H4 (cell line): Measurements from ENCODE around the gene PLCB4. TPM values are rescaled to one million over a fixed set of nuclear protein-coding genes. Genes with fewer than 3 reads are reported as not detected.
A peak's percentile ranks its signal among the peaks of the same experiment; 100 is the strongest.
"Not testable (repeated sequence)": the region's sequence is repeated elsewhere in the genome, so short reads cannot be mapped to it uniquely, and the experiment has no call there.

Experiments used
- DNase-seq: peaks from one replicate; pipeline ENCODE4 v3.0.0-alpha.2; 2015; ENCODE audit warnings: low spot score
- total RNA-seq: library from RNA; depleted of rRNA; stranded (reverse); fragments of >200 nt; shearing (Covaris generic); gene quantifications from 2 replicates; pipeline ENCODE4 v1.2.3, GENCODE V29; 2014; rRNA removed

PLCB4 gene
- 5.7 and 5.9 TPM in 2 replicates for total RNA-seq

- DNase-seq = peak; percentile 31
These were observed at the start of gene PLCB4 for GRCh38 chr20:9068841-9069663. Gene PLCB4 (plus strand): TSS chr20:9069087. CDS start chr20:9307815, 238,728 bp downstream.

GRCh38 chr20:9019833-9020232, 49.1 kb upstream of the PLCB4 start:
- DNase-seq = no peak

- no peak for DNase-seq
These were observed 47.7 kb upstream of the PLCB4 start for GRCh38 chr20:9021216-9021615.

- DNase-seq = peak; percentile 45
These were observed 47.2 kb upstream of the PLCB4 start for GRCh38 chr20:9021699-9022098.

- DNase-seq = no peak
These were observed 46.5 kb upstream of the PLCB4 start for GRCh38 chr20:9022376-9022775.

GRCh38 chr20:9024606-9025005, 44.3 kb upstream of the PLCB4 start:
- DNase-seq = no peak

- DNase-seq = no peak
These were observed 43.9 kb upstream of the PLCB4 start for GRCh38 chr20:9025011-9025410.

GRCh38 chr20:9025643-9026042, 43.2 kb upstream of the PLCB4 start:
- peak; percentile 52 for DNase-seq

- no peak for DNase-seq
These were observed 41.3 kb upstream of the PLCB4 start for GRCh38 chr20:9027626-9028025.

GRCh38 chr20:9028419-9028818, 40.5 kb upstream of the PLCB4 start:
- no peak for DNase-seq

GRCh38 chr20:9031991-9032390, 36.9 kb upstream of the PLCB4 start:
- DNase-seq = no peak

GRCh38 chr20:9032758-9033157, 36.1 kb upstream of the PLCB4 start:
- DNase-seq = no peak

GRCh38 chr20:9035126-9035525, 33.8 kb upstream of the PLCB4 start:
- peak; percentile 90 for DNase-seq

GRCh38 chr20:9036593-9036992, 32.3 kb upstream of the PLCB4 start:
- DNase-seq = no peak

- DNase-seq = no peak
These were observed 29.9 kb upstream of the PLCB4 start for GRCh38 chr20:9038791-9039535.

GRCh38 chr20:9040863-9041524, 27.9 kb upstream of the PLCB4 start:
- DNase-seq = no peak

GRCh38 chr20:9043364-9043763, 25.5 kb upstream of the PLCB4 start:
- no peak for DNase-seq

- DNase-seq = not testable (repeated sequence)
These were observed 21.0 kb upstream of the PLCB4 start for GRCh38 chr20:9047928-9048327.

GRCh38 chr20:9051508-9051907, 17.4 kb upstream of the PLCB4 start:
- peak; percentile 92 for DNase-seq

GRCh38 chr20:9052136-9052535, 16.8 kb upstream of the PLCB4 start:
- no peak for DNase-seq

GRCh38 chr20:9053108-9053507, 15.8 kb upstream of the PLCB4 start:
- no peak for DNase-seq

- no peak for DNase-seq
These were observed 14.7 kb upstream of the PLCB4 start for GRCh38 chr20:9054176-9054575.
